SJSA1 (cell line): ENCODE measurements around the gene LYSMD2. TPM values are rescaled to one million over a fixed set of nuclear protein-coding genes. Genes with fewer than 3 reads are reported as not detected.

Experiments
- DNase-seq, 2 experiments: peaks; one replicate each; pipeline ENCODE4 v3.0.0-alpha.2; 2015 to 2020; ENCODE audit warnings: low spot score in 2 of 2, low read depth in 1 of 2
- H3K27ac ChIP-seq: fragments of 250-450 bp; sonication (Bioruptor Pico); 2 replicates; pipeline ENCODE4 v1.5.1; 2020; ENCODE audit warnings: mild to moderate bottlenecking, moderate library complexity
- H3K27me3 ChIP-seq: fragments of 250-450 bp; sonication (Bioruptor Pico); replicated peaks from 2 replicates; pipeline ENCODE4 v1.5.1; 2020; ENCODE audit warnings: mild to moderate bottlenecking, moderate library complexity
- H3K36me3 ChIP-seq: fragments of 250-450 bp; sonication (Bioruptor Pico); 2 replicates; pipeline ENCODE4 v1.5.1; 2020; ENCODE audit warnings: mild to moderate bottlenecking
- H3K4me1 ChIP-seq: fragments of 250-450 bp; sonication (Bioruptor Pico); replicated peaks from 2 replicates; pipeline ENCODE4 v1.6.1; 2021; ENCODE audit warnings: mild to moderate bottlenecking
- H3K4me3 ChIP-seq: fragments of 250-450 bp; sonication (Bioruptor Pico); 2 replicates; pipeline ENCODE4 v1.5.1; 2020; ENCODE audit warnings: mild to moderate bottlenecking
- H3K9me3 ChIP-seq: fragments of 250-450 bp; sonication (Bioruptor Pico); replicated peaks from 2 replicates; pipeline ENCODE4 v1.5.1; 2020; ENCODE audit warnings: mild to moderate bottlenecking
- total RNA-seq: library from RNA; depleted of rRNA; stranded (reverse); fragments of >200 nt; shearing (Covaris generic); gene quantifications from 2 replicates; pipeline ENCODE4 v1.2.3, GENCODE V29; 2014

Gene LYSMD2
- total RNA-seq, 1 experiment from 2014 or later, result 11.5 TPM

GRCh38 chr15:51739061-51739712, 1.7 kb upstream of the LYSMD2 start:
- no peaks in the 10 kb centered on the region for H3K9me3 ChIP-seq
- peaks cover 4% of the 10 kb centered on the region; the same call in 1 of the 2 replicates for H3K36me3 ChIP-seq
- no peak overlapping the region for H3K4me3 ChIP-seq
- no peak for DNase-seq
- no peak overlapping the region for H3K27ac ChIP-seq
- H3K27me3 ChIP-seq, result 0 out of 2 replicates have a peak, but pooled peaks cover 3% of the 10 kb centered on the region
- H3K4me1 ChIP-seq, result peaks cover 14% of the 10 kb centered on the region

GRCh38 chr15:51738553-51738952, 1.1 kb upstream of the LYSMD2 start:
- Histone ChIP-seq H3K4me1 (peaks cover 14% of the 10 kb centered on the region), H3K27ac (no peak overlapping the region), H3K9me3 (no peaks in the 10 kb centered on the region), H3K4me3 (no peak overlapping the region), H3K27me3 (0 out of 2 replicates have a peak, but pooled peaks cover 3% of the 10 kb centered on the region), H3K36me3 (peaks cover 4% of the 10 kb centered on the region; the same call in 1 of the 2 replicates)
- DNase-seq, result no peak

- Histone ChIP-seq H3K4me1 (peaks cover 16% of the 10 kb centered on the region), H3K9me3 (no peaks in the 10 kb centered on the region), H3K4me3 (peak overlapping the region; percentile 83), H3K27me3 (0 out of 2 replicates have a peak, but pooled peaks cover 3% of the 10 kb centered on the region), H3K27ac (no peak overlapping the region), H3K36me3 (peaks cover 4% of the 10 kb centered on the region; the same call in 1 of the 2 replicates)
- DNase-seq, result peak; percentile 15 to 52
These were observed 519 bp downstream of the LYSMD2 start for GRCh38 chr15:51736751-51737521.

- Histone ChIP-seq H3K27me3 (0 out of 2 replicates have a peak, but pooled peaks cover 3% of the 10 kb centered on the region), H3K27ac (no peak overlapping the region), H3K9me3 (no peaks in the 10 kb centered on the region), H3K4me1 (peaks cover 25% of the 10 kb centered on the region), H3K4me3 (no peak overlapping the region), H3K36me3 (peaks cover 4% of the 10 kb centered on the region; the same call in 1 of the 2 replicates)
- no peak for DNase-seq
These were observed 1.4 kb downstream of the LYSMD2 start for GRCh38 chr15:51736069-51736468.

GRCh38 chr15:51735228-51736010, 2.0 kb downstream of the LYSMD2 start:
- no peak overlapping the region for H3K27ac ChIP-seq
- peaks cover 4% of the 10 kb centered on the region; the same call in 1 of the 2 replicates for H3K36me3 ChIP-seq
- H3K27me3 ChIP-seq, result 0 out of 2 replicates have a peak, but pooled peaks cover 3% of the 10 kb centered on the region
- H3K4me3 ChIP-seq, result no peak overlapping the region
- DNase-seq, result no peak
- H3K9me3 ChIP-seq, result no peaks in the 10 kb centered on the region
- H3K4me1 ChIP-seq, result peaks cover 25% of the 10 kb centered on the region

- Histone ChIP-seq H3K9me3 (no peaks in the 10 kb centered on the region), H3K27me3 (0 out of 2 replicates have a peak, but pooled peaks cover 3% of the 10 kb centered on the region), H3K36me3 (peaks cover 4% of the 10 kb centered on the region; the same call in 1 of the 2 replicates), H3K4me1 (peaks cover 21% of the 10 kb centered on the region), H3K4me3 (no peak overlapping the region), H3K27ac (no peak overlapping the region)
- DNase-seq, result no peak
These were observed 4.8 kb downstream of the LYSMD2 start for GRCh38 chr15:51732646-51733045.

GRCh38 chr15:51731549-51732267, 5.7 kb downstream of the LYSMD2 start:
- no peaks in the 10 kb centered on the region for H3K9me3 ChIP-seq
- peak in 1 of 2 experiments; percentile 66 for DNase-seq
- H3K4me3 ChIP-seq, result peak overlapping the region; percentile 17
- H3K36me3 ChIP-seq, result no peaks in the 10 kb centered on the region
- peak overlapping the region; percentile 56 for H3K27ac ChIP-seq
- H3K4me1 ChIP-seq, result peaks cover 23% of the 10 kb centered on the region
- H3K27me3 ChIP-seq, result 0 out of 2 replicates have a peak, but pooled peaks cover 3% of the 10 kb centered on the region

- no peak for DNase-seq
These were observed 10.1 kb downstream of the LYSMD2 start for GRCh38 chr15:51727141-51727897.

GRCh38 chr15:51726302-51727073, 11.0 kb downstream of the LYSMD2 start:
- H3K9me3 ChIP-seq, result no peaks in the 10 kb centered on the region
- no peaks in the 10 kb centered on the region for H3K36me3 ChIP-seq
- DNase-seq, result peak; percentile 67 to 81
- no peak overlapping the region for H3K4me3 ChIP-seq
- H3K27ac ChIP-seq, result no peak overlapping the region
- peaks cover 23% of the 10 kb centered on the region for H3K4me1 ChIP-seq
- no peaks in the 10 kb centered on the region for H3K27me3 ChIP-seq

More at GRCh38 chr15:51727141-51727897, 10.1 kb downstream of the LYSMD2 start:
- no peak overlapping the region; the same call in 1 of the 2 replicates for H3K27ac ChIP-seq
- no peaks in the 10 kb centered on the region for H3K27me3 ChIP-seq
- no peak overlapping the region for H3K4me3 ChIP-seq
- no peaks in the 10 kb centered on the region for H3K36me3 ChIP-seq
- peaks cover 28% of the 10 kb centered on the region for H3K4me1 ChIP-seq
- H3K9me3 ChIP-seq, result no peaks in the 10 kb centered on the region

GRCh38 chr15:51724673-51725072, 12.8 kb downstream of the LYSMD2 start:
- Histone ChIP-seq H3K27me3 (no peaks in the 10 kb centered on the region), H3K4me1 (peaks cover 22% of the 10 kb centered on the region), H3K9me3 (no peaks in the 10 kb centered on the region), H3K36me3 (no peaks in the 10 kb centered on the region), H3K4me3 (no peak overlapping the region), H3K27ac (no peak overlapping the region)
- DNase-seq, result no peak

- H3K4me3 ChIP-seq, result no peak overlapping the region
- no peak overlapping the region for H3K27ac ChIP-seq
- H3K27me3 ChIP-seq, result no peaks in the 10 kb centered on the region
- no peak for DNase-seq
- H3K9me3 ChIP-seq, result no peaks in the 10 kb centered on the region
- H3K4me1 ChIP-seq, result peaks cover 22% of the 10 kb centered on the region
- no peaks in the 10 kb centered on the region for H3K36me3 ChIP-seq
These were observed 13.3 kb downstream of the LYSMD2 start for GRCh38 chr15:51724199-51724598.
